Panc1 (cell line): ENCODE measurements around the gene VTI1A.

Source experiments
- CTCF ChIP-seq: fragments of 450-650 bp; IDR thresholded peaks from 2 replicates; pipeline ENCODE4 v1.5.1; 2017; ENCODE audit warnings: mild to moderate bottlenecking
- POLR2AphosphoS5 ChIP-seq: IDR thresholded peaks from 2 replicates; pipeline ENCODE4 v1.6.1; 2012; ENCODE audit warnings: mild to moderate bottlenecking, low read depth, low read length, moderate library complexity
- TF ChIP-seq, protein P1 (sequence below), 2 experiments: IDR thresholded peaks; 2 replicates each; pipeline ENCODE4 v1.6.1; 2011 to 2012; ENCODE audit warnings: low read depth in 2 of 2, control low read depth in 1 of 2, low read length in 1 of 2, mild to moderate bottlenecking in 1 of 2, moderate library complexity in 1 of 2; ENCODE audit not compliant: insufficient read depth in 1 of 2

- TF ChIP-seq POLR2AphosphoS5 = no peak
- no peak for TF ChIP-seq CTCF
- TF ChIP-seq, protein P1, sequence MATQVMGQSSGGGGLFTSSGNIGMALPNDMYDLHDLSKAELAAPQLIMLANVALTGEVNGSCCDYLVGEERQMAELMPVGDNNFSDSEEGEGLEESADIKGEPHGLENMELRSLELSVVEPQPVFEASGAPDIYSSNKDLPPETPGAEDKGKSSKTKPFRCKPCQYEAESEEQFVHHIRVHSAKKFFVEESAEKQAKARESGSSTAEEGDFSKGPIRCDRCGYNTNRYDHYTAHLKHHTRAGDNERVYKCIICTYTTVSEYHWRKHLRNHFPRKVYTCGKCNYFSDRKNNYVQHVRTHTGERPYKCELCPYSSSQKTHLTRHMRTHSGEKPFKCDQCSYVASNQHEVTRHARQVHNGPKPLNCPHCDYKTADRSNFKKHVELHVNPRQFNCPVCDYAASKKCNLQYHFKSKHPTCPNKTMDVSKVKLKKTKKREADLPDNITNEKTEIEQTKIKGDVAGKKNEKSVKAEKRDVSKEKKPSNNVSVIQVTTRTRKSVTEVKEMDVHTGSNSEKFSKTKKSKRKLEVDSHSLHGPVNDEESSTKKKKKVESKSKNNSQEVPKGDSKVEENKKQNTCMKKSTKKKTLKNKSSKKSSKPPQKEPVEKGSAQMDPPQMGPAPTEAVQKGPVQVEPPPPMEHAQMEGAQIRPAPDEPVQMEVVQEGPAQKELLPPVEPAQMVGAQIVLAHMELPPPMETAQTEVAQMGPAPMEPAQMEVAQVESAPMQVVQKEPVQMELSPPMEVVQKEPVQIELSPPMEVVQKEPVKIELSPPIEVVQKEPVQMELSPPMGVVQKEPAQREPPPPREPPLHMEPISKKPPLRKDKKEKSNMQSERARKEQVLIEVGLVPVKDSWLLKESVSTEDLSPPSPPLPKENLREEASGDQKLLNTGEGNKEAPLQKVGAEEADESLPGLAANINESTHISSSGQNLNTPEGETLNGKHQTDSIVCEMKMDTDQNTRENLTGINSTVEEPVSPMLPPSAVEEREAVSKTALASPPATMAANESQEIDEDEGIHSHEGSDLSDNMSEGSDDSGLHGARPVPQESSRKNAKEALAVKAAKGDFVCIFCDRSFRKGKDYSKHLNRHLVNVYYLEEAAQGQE (IDR thresholded peaks at IDR 0.05; ENCODE audit: insufficient read depth in 1 of 2, low read depth in 2 of 2, low read length in 1 of 2) = no peak
These were observed 8.7 kb upstream of the VTI1A start for GRCh38 chr10:112438356-112438755.
